ENCODE data around the gene VSIG1. TPM values are rescaled to one million over a fixed set of nuclear protein-coding genes. Genes with fewer than 3 reads are reported as not detected.

Gene VSIG1
- total RNA-seq, 4 donors from 2014 or later, result 0.19 to 0.35 TPM; not detected in 2

DNA sequence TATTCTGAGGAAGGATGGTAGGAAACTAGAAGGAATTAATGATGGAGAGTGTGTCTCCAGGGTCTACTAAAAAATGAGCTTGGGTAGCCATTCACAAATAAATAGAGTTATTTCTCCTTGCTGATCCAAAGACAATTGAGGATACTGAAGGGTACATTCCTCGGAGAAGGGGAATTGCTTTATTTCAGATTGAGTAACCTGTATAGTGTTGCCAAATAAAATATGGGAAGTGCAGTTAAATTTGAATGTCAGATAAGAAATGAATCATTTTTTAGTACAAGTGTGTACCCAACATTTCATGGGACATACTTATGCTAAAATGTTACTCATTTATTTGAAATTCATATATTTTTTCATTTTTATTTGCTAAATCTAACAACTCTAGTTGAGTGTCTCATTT, 16.0 kb upstream of the VSIG1 start:
- Histone ChIP-seq H3K4me1 (no peaks in the 10 kb centered on the region), H3K9me3 (no peaks in the 10 kb centered on the region), H3K27ac (no peak overlapping the region), H3K4me3 (no peak overlapping the region), H3K36me3 (no peaks in the 10 kb centered on the region), H3K27me3 (no peaks in the 10 kb centered on the region)
- WGBS, 2 donors, result 67 to 78% methylated on average over 1 of the region's 1 CpG
- TF ChIP-seq, protein P1, sequence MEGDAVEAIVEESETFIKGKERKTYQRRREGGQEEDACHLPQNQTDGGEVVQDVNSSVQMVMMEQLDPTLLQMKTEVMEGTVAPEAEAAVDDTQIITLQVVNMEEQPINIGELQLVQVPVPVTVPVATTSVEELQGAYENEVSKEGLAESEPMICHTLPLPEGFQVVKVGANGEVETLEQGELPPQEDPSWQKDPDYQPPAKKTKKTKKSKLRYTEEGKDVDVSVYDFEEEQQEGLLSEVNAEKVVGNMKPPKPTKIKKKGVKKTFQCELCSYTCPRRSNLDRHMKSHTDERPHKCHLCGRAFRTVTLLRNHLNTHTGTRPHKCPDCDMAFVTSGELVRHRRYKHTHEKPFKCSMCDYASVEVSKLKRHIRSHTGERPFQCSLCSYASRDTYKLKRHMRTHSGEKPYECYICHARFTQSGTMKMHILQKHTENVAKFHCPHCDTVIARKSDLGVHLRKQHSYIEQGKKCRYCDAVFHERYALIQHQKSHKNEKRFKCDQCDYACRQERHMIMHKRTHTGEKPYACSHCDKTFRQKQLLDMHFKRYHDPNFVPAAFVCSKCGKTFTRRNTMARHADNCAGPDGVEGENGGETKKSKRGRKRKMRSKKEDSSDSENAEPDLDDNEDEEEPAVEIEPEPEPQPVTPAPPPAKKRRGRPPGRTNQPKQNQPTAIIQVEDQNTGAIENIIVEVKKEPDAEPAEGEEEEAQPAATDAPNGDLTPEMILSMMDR (IDR thresholded peaks at IDR 0.05), result no peak
- no peak for TF ChIP-seq POLR2A (IDR thresholded peaks at IDR 0.05)
- intact Hi-C loops (cut with DNase I), result no loop called here
- no peak for DNase-seq

DNA sequence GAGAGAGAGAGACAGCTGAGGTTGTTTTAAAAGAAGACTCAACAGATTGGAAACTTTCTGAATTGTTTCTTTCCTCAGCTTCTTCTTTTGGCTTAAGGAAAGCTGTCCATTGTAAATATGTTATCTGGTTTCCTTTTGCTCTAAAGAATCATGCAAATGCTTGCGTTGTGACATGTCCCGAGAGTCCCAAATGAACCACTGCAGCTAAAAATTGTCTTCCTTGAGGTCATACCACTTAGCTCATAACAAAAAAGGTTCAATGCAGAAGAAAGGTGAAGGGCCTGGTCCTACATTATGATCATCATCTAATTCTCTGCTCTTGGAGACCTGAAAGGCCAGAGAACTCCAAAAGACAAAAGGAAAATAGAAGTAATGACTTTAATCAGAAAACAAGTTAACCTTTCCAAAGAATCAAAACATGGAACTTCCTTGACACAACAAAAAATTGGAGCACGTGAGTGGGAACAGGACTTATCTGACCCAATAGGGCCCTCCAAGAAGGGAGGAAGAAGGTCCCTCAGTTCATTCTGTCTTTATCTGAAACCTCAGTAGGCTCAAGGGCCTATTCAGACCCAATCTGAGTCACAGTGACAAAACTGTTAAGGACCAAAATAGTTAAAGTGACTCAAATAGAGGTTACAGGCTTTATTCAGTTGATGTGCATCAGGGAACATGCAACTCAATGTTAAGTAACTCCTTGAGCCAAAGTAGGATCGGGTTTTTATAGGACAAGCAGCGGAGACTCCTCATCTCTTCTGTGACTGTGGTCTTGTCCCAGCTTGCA, 14.7 kb upstream of the VSIG1 start:
- Histone ChIP-seq H3K4me3 (no peak overlapping the region), H3K27me3 (no peaks in the 10 kb centered on the region), H3K4me1 (no peaks in the 10 kb centered on the region), H3K9me3 (no peaks in the 10 kb centered on the region), H3K36me3 (no peaks in the 10 kb centered on the region), H3K27ac (no peak overlapping the region)
- TF ChIP-seq, protein P1 (IDR thresholded peaks at IDR 0.05), result no peak
- no peak for TF ChIP-seq POLR2A (IDR thresholded peaks at IDR 0.05)
- 67 to 79% methylated on average over 3 to 5 of the region's 5 CpGs for WGBS, 2 donors
- intact Hi-C loops (cut with DNase I), result no loop called here
- DNase-seq, result no peak

DNA sequence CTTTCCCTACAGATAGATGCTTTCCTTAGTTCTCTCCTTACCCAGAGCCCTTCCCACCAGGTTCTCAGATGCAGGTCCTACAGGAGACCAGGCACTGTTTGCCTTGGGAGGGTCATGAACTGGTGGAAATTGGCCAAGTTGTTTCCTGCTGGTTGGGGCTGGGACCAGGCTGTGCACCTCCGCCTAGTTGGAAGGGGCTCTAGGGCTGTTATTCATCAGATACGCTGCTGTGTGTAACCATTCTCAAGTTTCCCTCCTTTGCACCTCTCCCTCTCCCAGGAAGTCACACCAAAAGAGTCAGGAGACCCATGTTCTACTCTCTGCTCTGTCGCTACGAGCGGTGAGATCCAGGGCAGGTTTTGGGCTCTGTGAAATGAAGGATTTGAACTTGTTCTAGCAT, 11.9 kb upstream of the VSIG1 start:
- WGBS, 2 donors, result 83 to 89% methylated on average over 1 to 5 of the region's 5 CpGs
- Histone ChIP-seq H3K4me3 (no peak overlapping the region), H3K9me3 (no peaks in the 10 kb centered on the region), H3K27ac (no peak overlapping the region), H3K36me3 (no peaks in the 10 kb centered on the region), H3K4me1 (peaks cover 0 to 4% (median 0%) of the 10 kb centered on the region in 3 donors), H3K27me3 (no peaks in the 10 kb centered on the region)
- intact Hi-C loops (cut with DNase I), result no loop called here
- DNase-seq, result no peak
- no peak for TF ChIP-seq POLR2A (IDR thresholded peaks at IDR 0.05)
- TF ChIP-seq, protein P1 (IDR thresholded peaks at IDR 0.05), result no peak

DNA sequence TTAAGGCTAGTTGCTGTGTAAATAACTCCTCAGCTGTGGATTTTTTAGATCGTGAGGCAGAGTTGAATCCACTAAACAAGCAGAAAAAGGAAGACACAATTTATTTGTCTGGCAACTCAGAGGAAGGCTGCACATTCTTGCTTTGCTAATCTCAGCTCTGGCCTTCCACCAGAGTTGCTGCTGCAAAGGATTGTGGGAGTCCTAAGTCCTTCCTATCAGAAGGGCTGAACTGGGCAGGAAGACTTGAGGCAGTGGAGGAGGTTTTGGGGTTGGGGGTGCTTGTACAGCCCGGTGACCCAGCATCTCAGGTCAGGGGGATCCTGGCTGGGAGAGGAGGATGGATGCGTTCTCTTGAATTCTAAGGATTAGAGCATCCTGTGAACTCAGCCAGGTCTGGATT, 11.0 kb upstream of the VSIG1 start:
- DNase-seq, result no peak
- Histone ChIP-seq H3K9me3 (no peaks in the 10 kb centered on the region), H3K27ac (no peak overlapping the region), H3K36me3 (no peaks in the 10 kb centered on the region), H3K27me3 (no peaks in the 10 kb centered on the region), H3K4me1 (peaks cover 0 to 4% (median 0%) of the 10 kb centered on the region in 3 donors), H3K4me3 (no peak overlapping the region)
- no peak for TF ChIP-seq POLR2A (IDR thresholded peaks at IDR 0.05)
- TF ChIP-seq, protein P1 (IDR thresholded peaks at IDR 0.05), result no peak
- intact Hi-C loops (cut with DNase I), result no loop called here
- 22 to 55% methylated on average over 1 to 2 of the region's 3 CpGs for WGBS, 2 donors

DNA sequence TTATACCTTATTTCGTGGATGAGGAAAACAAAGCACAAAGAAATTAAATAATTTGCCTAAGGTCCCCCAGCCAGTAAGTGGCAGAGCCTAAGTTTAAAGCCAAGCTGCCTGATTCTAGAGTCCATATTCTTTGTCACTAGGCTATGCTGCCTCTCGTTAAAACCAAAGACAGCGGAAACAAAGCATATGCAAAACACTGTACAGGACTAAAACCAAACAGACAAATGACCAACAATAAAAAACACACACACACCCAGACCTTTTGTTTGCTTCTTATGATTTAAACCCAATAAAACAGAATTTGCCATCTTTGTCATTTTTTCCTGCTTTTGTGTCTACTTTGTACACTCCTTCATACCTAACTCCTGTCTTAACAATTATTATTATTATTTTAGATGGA, 10.1 kb upstream of the VSIG1 start:
- no peak for DNase-seq
- Histone ChIP-seq H3K27me3 (no peaks in the 10 kb centered on the region), H3K36me3 (no peaks in the 10 kb centered on the region), H3K4me1 (peaks cover 0 to 4% (median 0%) of the 10 kb centered on the region in 3 donors), H3K9me3 (no peaks in the 10 kb centered on the region), H3K27ac (no peak overlapping the region), H3K4me3 (no peak overlapping the region)
- TF ChIP-seq, protein P1 (IDR thresholded peaks at IDR 0.05), result no peak
- no peak for TF ChIP-seq POLR2A (IDR thresholded peaks at IDR 0.05)
- 67 to 78% methylated on average over 3 of the region's 3 CpGs for WGBS, 2 donors
- intact Hi-C loops (cut with DNase I), result no loop called here
